ENCODE results near the gene PIEZO2. TPM values are rescaled to one million over a fixed set of nuclear protein-coding genes. Genes with fewer than 3 reads are reported as not detected.

PIEZO2 gene
- total and polyA plus RNA-seq, 2 experiments from 2014 or later: 24.5 to 70.8 TPM

- Histone ChIP-seq H3K27me3 (no peaks in the 10 kb centered on the region), H3K79me2 (peaks cover 5% of the 10 kb centered on the region), H3K36me3 (replicated peaks; ENCODE audit: insufficient read depth, low read depth) (no peaks in the 10 kb centered on the region), H3K4me2 (no peak overlapping the region), H2AFZ (no peak overlapping the region), H3K27ac (no peak overlapping the region), H4K20me1 (ENCODE audit: insufficient read depth, poor library complexity, severe bottlenecking) (no peaks in the 10 kb centered on the region), H3K4me3 (no peak overlapping the region), H3K4me1 (ENCODE audit: insufficient read depth) (peaks cover 5% of the 10 kb centered on the region), H3K9me3 (ENCODE audit: low read depth) (no peaks in the 10 kb centered on the region), H3K9me2 (replicated peaks; ENCODE audit: insufficient read depth) (no peaks in the 10 kb centered on the region)
- 86% methylated on average over 3 of the region's 3 CpGs for WGBS (ENCODE audit: low lambda C conversion rate, missing lambda C conversion rate)
- no peak for TF ChIP-seq EZH2 (IDR thresholded peaks at IDR 0.05; ENCODE audit: borderline replicate concordance)
- no peak for TF ChIP-seq CTCF (IDR thresholded peaks at IDR 0.05; ENCODE audit: poor library complexity)
- TF ChIP-seq EZH2phosphoT487 (IDR thresholded peaks at IDR 0.05; ENCODE audit: low read depth, severe bottlenecking, unreplicated experiment): no peak
- DNase-seq (ENCODE audit: low spot score): no peak
These were observed 139.5 kb downstream of the PIEZO2 start for GRCh38 chr18:11009869-11010268.

GRCh38 chr18:11009147-11009546 lies 140.2 kb downstream of the PIEZO2 start:
- H3K4me1 ChIP-seq (ENCODE audit: insufficient read depth): peaks cover 12% of the 10 kb centered on the region
- DNase-seq (ENCODE audit: low spot score): no peak
- no peaks in the 10 kb centered on the region for H3K27me3 ChIP-seq
- H3K79me2 ChIP-seq: peaks cover 5% of the 10 kb centered on the region
- H3K4me3 ChIP-seq: no peak overlapping the region
- H3K36me3 ChIP-seq (replicated peaks; ENCODE audit: insufficient read depth, low read depth): no peaks in the 10 kb centered on the region
- H3K9me2 ChIP-seq (replicated peaks; ENCODE audit: insufficient read depth): no peaks in the 10 kb centered on the region
- H3K27ac ChIP-seq: peak overlapping the region; percentile 11
- H3K9me3 ChIP-seq (ENCODE audit: low read depth): no peaks in the 10 kb centered on the region
- no peak overlapping the region for H2AFZ ChIP-seq
- no peak overlapping the region for H3K4me2 ChIP-seq
- 95% methylated on average over 6 of the region's 6 CpGs for WGBS (ENCODE audit: low lambda C conversion rate, missing lambda C conversion rate)
- no peaks in the 10 kb centered on the region for H4K20me1 ChIP-seq (ENCODE audit: insufficient read depth, poor library complexity, severe bottlenecking)
- no peak for TF ChIP-seq EZH2phosphoT487 (IDR thresholded peaks at IDR 0.05; ENCODE audit: low read depth, severe bottlenecking, unreplicated experiment)
- no peak for TF ChIP-seq EZH2 (IDR thresholded peaks at IDR 0.05; ENCODE audit: borderline replicate concordance)
- no peak for TF ChIP-seq CTCF (IDR thresholded peaks at IDR 0.05; ENCODE audit: poor library complexity)

- no peaks in the 10 kb centered on the region for H3K9me2 ChIP-seq (replicated peaks; ENCODE audit: insufficient read depth)
- H4K20me1 ChIP-seq (ENCODE audit: insufficient read depth, poor library complexity, severe bottlenecking): no peaks in the 10 kb centered on the region
- H3K36me3 ChIP-seq (replicated peaks; ENCODE audit: insufficient read depth, low read depth): no peaks in the 10 kb centered on the region
- peaks cover 9% of the 10 kb centered on the region for H3K79me2 ChIP-seq
- no peak overlapping the region for H3K4me2 ChIP-seq
- 95% methylated on average over 3 of the region's 3 CpGs for WGBS (ENCODE audit: low lambda C conversion rate, missing lambda C conversion rate)
- H3K4me1 ChIP-seq (ENCODE audit: insufficient read depth): peaks cover 19% of the 10 kb centered on the region
- TF ChIP-seq EZH2phosphoT487 (IDR thresholded peaks at IDR 0.05; ENCODE audit: low read depth, severe bottlenecking, unreplicated experiment) (no peak), EZH2 (IDR thresholded peaks at IDR 0.05; ENCODE audit: borderline replicate concordance) (no peak), CTCF (IDR thresholded peaks at IDR 0.05; ENCODE audit: poor library complexity) (no peak)
- H3K4me3 ChIP-seq: no peak overlapping the region
- H3K27ac ChIP-seq: peak overlapping the region; percentile 88
- H3K27me3 ChIP-seq: no peaks in the 10 kb centered on the region
- H3K9me3 ChIP-seq (ENCODE audit: low read depth): no peaks in the 10 kb centered on the region
- H2AFZ ChIP-seq: no peak overlapping the region
- DNase-seq (ENCODE audit: low spot score): peak; percentile 26
These were observed 140.9 kb downstream of the PIEZO2 start for GRCh38 chr18:11008505-11008904.

- peak; percentile 89 for DNase-seq (ENCODE audit: low spot score)
- peaks cover 19% of the 10 kb centered on the region for H3K4me1 ChIP-seq (ENCODE audit: insufficient read depth)
- peak overlapping the region; percentile 58 for H3K4me2 ChIP-seq
- H3K4me3 ChIP-seq: no peak overlapping the region
- H3K9me2 ChIP-seq (replicated peaks; ENCODE audit: insufficient read depth): no peaks in the 10 kb centered on the region
- no peaks in the 10 kb centered on the region for H3K36me3 ChIP-seq (replicated peaks; ENCODE audit: insufficient read depth, low read depth)
- 46% methylated on average over 5 of the region's 5 CpGs for WGBS (ENCODE audit: low lambda C conversion rate, missing lambda C conversion rate)
- no peaks in the 10 kb centered on the region for H4K20me1 ChIP-seq (ENCODE audit: insufficient read depth, poor library complexity, severe bottlenecking)
- no peak for TF ChIP-seq EZH2phosphoT487 (IDR thresholded peaks at IDR 0.05; ENCODE audit: low read depth, severe bottlenecking, unreplicated experiment)
- TF ChIP-seq CTCF (IDR thresholded peaks at IDR 0.05; ENCODE audit: poor library complexity): no peak
- TF ChIP-seq EZH2 (IDR thresholded peaks at IDR 0.05; ENCODE audit: borderline replicate concordance): no peak
- H2AFZ ChIP-seq: no peak overlapping the region
- no peaks in the 10 kb centered on the region for H3K27me3 ChIP-seq
- no peaks in the 10 kb centered on the region for H3K9me3 ChIP-seq (ENCODE audit: low read depth)
- peaks cover 15% of the 10 kb centered on the region for H3K79me2 ChIP-seq
- H3K27ac ChIP-seq: peak overlapping the region; percentile 94
These were observed 143.8 kb downstream of the PIEZO2 start for GRCh38 chr18:11005528-11005927.

All from hepatocyte (in vitro differentiated cells).